Mammary epithelial cell (primary cell): ENCODE results near the gene ARHGAP42.

Source experiments
- EZH2 ChIP-seq: IDR thresholded peaks from 2 replicates; pipeline ENCODE4 v1.6.1; 2012; ENCODE audit warnings: low read length, inconsistent platforms, borderline replicate concordance
- TF ChIP-seq, protein P1 (sequence below), 2 donors: IDR thresholded peaks in 1 of 2; conservative IDR thresholded peaks in 1 of 2; 2 replicates each; pipeline ENCODE4 v1.5.1; 2011 to 2012; ENCODE audit warnings: inconsistent platforms in 2 of 2, low read length in 2 of 2, mild to moderate bottlenecking in 2 of 2, control low read depth in 1 of 2, low read depth in 1 of 2; ENCODE audit not compliant: insufficient read depth in 1 of 2; ENCODE audit errors: extremely low read depth in 1 of 2

DNA sequence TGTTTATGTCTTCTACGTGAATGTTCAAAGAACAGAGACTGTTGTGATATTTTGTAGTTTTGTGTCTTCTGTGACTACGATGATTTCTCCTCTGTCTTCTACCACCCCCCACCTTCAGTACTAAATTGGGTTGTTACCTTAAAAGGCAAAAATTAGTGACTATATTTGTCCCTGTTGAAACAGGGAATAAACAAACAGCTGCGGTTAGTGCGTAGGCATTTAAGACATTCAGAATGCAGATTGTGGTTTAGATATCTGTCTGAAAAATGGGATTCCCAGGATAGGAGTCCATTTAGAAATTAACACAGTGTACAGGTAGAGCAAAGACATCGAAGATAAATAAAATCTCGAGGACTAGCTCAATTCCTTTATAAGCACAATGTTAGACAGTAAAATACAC lies 15.6 kb upstream of the ARHGAP42 start:
- TF ChIP-seq, protein P1, sequence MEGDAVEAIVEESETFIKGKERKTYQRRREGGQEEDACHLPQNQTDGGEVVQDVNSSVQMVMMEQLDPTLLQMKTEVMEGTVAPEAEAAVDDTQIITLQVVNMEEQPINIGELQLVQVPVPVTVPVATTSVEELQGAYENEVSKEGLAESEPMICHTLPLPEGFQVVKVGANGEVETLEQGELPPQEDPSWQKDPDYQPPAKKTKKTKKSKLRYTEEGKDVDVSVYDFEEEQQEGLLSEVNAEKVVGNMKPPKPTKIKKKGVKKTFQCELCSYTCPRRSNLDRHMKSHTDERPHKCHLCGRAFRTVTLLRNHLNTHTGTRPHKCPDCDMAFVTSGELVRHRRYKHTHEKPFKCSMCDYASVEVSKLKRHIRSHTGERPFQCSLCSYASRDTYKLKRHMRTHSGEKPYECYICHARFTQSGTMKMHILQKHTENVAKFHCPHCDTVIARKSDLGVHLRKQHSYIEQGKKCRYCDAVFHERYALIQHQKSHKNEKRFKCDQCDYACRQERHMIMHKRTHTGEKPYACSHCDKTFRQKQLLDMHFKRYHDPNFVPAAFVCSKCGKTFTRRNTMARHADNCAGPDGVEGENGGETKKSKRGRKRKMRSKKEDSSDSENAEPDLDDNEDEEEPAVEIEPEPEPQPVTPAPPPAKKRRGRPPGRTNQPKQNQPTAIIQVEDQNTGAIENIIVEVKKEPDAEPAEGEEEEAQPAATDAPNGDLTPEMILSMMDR (conservative IDR thresholded peaks at IDR 0.05 in 1 of 2, IDR thresholded peaks at IDR 0.05 in 1 of 2; ENCODE audit: extremely low read depth in 1 of 2, insufficient read depth in 1 of 2, low read depth in 1 of 2, low read length in 2 of 2): no peak
- TF ChIP-seq EZH2: no peak
